ENCODE results near the gene SH2D7. TPM values are rescaled to one million over a fixed set of nuclear protein-coding genes. Genes with fewer than 3 reads are reported as not detected.

The SH2D7 gene
- polyA plus RNA-seq, 3 donors, result 0.44 to 0.83 (median 0.65) TPM

DNA sequence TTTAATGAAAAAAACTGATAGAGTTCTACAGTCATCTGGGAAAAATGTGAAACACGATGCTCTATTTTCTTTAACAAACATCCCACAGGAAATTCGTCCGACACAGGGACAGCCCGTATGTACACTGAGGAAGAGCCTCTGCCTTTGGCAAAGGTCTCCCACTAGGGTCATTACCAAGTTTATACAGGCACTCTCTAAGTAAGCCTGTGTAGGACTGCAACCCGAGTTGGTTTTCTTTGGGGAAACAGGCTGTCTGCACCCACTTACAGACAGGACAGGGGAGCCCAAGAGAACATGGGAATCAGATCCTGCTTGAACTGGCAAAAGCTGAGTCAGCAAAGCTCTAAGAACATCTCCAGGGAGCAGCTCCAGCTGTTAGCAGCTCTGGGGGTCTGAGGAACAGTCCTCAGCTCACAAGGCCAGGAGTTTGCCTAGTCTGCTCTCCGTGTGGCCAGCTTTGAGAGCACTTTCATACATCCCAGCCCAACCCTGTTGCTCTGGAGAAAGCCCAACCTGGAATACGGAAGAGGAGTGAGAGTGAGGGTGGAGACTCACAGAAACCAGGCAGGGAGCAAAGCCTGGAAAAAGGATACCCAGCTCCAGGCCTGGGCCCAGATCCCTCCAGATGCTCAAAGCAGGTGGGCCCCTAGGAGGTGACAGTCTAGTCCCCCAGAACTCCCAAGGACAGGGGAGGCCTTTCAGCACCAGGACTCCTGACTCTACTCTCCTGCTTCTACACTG lies 16.7 kb upstream of the SH2D7 start:
- peak in 7 of 11 donors; percentile 65 to 78 (median 70) for DNase-seq (ENCODE audit: extremely low read depth in 1 of 11, low read depth in 9 of 11, low spot score in 4 of 11)

DNA sequence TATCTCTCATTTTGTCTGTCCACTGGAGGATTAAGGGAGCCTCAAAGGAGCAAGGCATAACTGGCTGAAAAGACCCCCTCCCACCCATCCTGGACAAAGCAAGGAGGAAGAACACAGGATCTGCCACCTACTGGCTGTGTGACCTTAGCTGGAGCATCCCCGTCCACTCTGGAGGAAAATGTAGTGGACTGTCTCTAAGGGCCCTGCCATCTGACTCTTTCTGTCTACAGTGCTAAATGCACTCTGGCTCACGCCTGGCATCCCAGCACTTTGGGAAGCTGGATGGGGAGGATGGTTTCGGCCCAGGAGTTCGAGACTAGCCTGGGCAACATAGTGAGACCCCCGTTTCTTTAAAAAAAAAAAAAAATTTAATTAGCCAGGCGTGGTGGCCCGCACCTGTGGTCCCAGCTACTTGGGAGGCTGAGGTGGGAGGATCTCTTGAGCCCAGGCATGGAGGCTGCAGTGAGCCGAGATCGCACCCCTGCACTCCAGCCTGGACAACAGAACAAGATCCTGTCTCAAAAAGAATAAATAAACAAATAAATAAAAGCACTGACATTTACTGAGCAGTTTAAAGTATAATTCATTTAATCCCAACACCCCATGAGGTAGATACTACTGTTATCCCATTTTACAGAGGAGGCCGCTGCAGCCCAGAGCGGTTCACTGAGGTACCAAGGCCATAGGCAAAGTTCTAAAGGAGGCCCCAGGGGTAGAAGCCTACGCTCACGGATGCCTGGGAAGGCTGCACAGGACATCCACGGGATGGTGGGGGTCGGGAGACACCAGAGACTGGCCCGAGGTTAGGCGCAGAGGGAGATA lies 15.9 kb upstream of the SH2D7 start:
- no peak for DNase-seq (ENCODE audit: extremely low read depth in 1 of 11, low read depth in 9 of 11, low spot score in 4 of 11)

DNA sequence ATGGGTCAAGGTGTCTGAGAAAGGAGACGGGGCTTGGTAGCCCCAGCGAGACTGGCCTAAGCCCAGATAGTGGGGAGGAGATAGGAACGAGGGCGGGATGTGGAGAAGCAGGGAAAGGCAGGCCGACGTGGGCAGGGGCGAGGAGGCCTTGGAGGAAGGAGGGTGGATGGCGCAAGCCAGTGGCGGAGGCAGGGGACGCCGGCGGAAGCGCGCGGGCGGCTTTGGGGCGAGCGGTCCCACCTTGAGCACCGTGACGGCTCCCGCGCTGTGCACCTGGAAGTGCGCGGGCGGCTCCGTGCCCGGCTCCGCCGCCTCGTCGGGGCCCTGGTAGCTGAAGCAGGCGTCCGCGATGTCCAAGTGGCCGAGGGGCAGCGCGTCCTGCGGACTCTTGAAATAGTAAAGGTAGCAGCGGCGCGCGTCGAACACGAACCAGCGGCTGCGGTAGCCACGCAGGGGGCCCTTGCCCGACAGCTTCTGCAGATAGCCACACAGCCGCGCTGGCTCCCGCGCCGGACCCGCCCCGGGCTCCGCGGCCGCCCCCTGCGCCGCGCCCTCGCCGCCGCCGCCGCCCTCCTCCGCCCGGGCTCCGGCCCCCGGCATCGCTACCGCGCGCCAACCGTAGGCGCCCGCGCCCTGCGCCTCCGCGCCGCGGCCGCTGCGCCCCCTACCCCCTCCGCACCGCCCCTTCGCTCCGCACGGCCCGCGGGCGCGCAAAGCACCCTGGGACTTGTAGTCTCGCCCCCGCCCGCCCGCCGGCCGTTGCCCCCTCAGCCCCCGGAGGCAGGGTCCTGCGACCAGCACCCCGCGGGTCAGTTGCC lies 15.1 kb upstream of the SH2D7 start, which contains the start of gene TBC1D2B:
TBC1D2B (minus strand) TSS at position 659 of the 818 bp plus-strand sequence; CDS start at position 600, 59 bp downstream.
- DNase-seq (ENCODE audit: extremely low read depth in 1 of 11, low read depth in 9 of 11, low spot score in 4 of 11), result peak in 4 of 11 donors; percentile 36 to 47 (median 41)

DNA sequence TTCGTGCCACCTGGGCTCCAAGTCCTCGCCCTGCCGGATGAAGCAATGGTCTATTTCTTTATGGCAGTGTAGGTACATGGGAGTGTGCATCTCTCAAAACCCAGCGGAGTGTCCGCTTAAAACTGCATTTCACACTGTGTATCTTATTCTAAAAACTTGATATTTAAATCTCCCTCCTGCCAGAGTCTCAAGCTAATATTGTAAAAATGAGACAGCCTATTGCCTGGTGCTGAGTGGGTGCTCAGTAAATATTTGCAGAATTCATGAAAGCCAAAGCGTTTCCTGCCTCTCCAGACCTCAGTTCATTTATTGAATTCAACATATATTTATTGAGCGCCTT lies 14.5 kb upstream of the SH2D7 start:
- no peak for DNase-seq (ENCODE audit: extremely low read depth in 1 of 11, low read depth in 9 of 11, low spot score in 4 of 11)

DNA sequence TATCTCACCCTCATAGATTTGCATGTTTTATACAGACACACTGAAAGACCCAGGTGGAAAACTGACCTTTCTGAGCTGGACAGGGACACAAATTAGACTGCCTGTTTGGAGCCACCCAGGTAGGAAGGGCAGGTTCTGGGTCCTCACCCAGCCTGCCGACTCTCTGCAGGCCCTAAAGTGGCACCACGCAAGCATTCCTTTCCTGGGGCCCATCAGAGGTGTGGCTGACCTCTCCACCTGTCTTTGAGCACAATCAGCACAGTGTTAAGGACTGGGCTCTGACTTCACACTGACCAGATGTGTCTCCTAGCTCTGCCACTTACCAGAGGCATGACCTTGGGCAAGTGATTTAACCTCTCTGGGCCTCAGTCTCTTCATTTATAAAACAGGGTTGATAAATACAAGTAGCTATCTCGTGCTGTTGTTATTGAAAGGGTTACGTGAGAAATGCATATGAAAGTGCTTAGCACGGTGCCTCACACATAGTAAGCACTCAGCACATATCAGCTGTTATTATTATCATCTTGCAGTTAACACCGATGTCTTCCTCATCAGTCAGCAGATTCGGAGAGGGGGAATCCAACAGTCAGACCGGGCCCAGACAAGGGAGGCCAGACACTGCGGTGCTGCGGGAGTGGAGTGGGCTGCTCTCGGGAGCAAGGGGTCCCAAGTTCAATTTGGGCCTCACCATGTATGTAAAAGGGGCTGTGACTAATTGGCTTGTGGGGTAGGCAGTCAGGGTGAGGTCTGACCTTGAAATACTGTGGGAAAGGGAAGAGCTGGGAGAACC lies 12.9 kb upstream of the SH2D7 start:
- DNase-seq (ENCODE audit: extremely low read depth in 1 of 11, low read depth in 9 of 11, low spot score in 4 of 11), result no peak

DNA sequence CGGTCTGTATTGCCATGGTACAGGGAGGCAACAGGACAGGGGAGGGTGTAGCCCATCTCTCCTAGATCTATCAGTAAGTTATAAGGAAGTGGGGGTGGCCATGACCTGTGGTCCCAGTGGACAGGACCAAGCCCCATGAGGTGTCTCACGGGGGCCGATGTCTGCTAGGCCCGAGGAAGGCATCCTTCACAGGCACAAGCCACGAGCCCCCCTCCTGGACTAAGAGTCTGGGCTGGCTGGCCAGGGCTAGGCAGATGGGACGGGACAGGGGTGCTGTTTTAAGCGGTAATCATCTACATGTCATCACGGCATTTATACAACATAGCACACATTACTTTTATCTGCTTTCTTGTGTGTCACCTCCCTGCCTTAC lies 12.3 kb upstream of the SH2D7 start:
- no peak for DNase-seq (ENCODE audit: extremely low read depth in 1 of 11, low read depth in 9 of 11, low spot score in 4 of 11)

DNA sequence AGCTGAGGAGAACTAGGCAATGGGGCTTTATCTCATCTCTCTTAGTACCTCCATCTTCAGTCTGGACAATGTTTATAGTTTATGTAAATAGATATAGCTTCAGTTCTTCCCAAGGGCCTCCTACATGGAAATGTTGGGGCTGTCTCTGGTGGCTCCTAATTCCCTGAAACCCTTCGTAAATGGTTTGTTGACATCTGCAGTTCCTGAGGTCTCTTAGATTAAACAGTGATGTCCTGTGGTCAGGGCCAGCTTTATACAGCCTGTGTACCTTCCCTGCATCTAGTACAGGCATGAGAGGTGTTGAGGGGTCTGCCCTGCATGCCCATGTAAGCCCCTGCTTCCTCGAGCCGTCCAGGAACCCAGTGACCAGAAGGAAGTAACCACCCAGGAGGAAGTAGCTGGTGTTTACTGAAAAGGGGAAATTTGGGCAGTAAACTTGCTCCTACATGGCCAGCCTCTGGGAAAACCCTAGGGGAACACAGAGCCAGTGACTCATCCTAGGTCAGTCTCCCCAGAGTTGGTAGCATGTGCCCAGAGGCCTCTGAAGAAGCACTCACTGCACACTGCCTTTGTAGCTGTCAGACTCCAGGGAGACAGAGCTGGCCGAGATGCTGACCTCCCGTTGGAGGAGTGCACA lies 10.1 kb upstream of the SH2D7 start:
- DNase-seq (ENCODE audit: extremely low read depth in 1 of 11, low read depth in 9 of 11, low spot score in 4 of 11), result no peak

DNA sequence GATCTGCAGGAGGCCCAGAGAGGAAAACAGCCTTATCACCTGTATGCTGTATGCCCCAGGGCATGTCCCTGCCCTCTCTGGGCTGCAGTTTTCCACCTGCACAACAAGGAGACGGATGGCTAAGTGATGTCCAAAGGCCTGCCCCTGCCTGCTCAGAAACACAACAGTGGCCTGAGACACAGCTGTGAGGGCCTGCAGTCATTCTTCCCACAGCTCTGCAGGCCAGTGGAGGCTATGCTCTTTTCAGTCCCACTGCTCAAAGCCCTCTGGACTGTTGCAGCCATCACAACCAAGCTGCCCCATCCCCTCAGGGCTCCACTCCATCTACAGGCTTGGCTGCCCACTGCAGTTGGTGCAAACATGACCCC lies 9.6 kb upstream of the SH2D7 start:
- DNase-seq (ENCODE audit: extremely low read depth in 1 of 11, low read depth in 9 of 11, low spot score in 4 of 11), result no peak

DNA sequence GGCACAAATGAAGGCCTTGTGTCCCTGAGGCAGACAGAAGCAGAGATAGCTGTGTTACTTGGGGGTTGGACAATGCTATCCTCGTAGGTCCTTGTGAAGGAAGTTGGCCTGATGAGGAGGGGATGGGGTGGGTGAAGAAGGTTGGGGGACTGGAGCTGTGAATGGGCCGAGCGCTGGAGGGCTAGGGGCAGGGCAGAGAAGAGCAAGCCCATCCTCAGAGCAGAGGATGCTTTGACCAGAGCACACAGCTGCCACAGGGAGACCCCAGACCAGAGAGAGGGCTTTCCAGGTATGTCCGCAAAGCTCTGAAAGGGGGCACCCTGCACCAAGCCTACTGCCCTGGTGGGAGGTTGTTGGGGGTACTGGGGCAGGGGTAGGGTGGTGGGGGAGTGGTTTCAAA lies 9.2 kb upstream of the SH2D7 start:
- no peak for DNase-seq (ENCODE audit: extremely low read depth in 1 of 11, low read depth in 9 of 11, low spot score in 4 of 11)

DNA sequence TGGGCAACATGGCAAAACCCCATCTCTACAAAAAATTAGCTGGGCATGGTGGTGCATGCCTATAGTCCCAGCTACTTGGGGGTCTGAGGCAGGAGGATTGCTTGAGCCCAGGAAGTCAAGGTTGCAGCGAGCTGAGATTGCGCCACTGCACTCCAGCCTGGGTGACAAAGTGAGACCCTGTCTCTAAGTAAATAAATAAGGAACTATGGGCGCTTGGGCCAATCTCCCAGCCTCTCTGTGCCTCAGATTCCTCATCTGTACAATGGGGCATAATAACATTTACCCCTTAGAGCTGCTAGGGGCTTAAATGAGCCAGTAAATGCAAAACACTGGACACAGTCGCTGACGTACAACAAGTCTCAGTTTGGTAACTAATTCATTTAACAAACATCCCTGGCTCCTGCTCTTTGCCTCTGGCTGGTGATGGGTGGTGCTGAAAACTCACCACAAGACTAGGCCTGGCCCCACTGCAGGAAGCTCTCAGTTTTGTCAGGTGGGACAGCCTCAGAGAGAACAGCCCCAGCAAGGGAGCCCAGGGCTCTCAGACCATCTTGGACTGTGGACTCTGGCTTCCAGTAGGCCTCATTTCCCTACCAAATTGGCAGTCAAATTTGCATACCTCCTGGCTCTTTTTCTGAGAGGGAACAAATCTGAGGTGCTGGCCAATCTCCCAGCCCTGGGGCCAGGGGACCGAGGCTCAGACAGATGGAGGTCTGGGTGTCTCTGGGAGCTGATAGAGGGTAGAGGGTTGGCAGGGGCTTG lies 8.5 kb upstream of the SH2D7 start:
- DNase-seq (ENCODE audit: extremely low read depth in 1 of 11, low read depth in 9 of 11, low spot score in 4 of 11), result no peak

DNA sequence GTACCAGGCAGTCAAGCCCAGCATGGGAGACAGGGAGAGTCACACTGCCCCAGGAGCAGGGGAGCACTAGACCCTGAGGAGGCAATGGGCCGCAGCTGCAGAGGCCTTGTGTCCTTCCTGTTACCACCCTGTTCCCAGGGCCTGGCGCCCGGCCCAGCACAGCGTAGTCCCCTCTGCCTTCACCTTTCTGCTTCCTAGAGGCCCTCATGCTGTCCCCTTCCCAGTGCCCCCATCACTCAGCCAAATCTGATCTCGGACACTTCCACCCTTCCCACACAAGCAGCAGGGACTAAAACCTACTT lies 8.0 kb upstream of the SH2D7 start:
- DNase-seq (ENCODE audit: extremely low read depth in 1 of 11, low read depth in 9 of 11, low spot score in 4 of 11), result no peak

DNA sequence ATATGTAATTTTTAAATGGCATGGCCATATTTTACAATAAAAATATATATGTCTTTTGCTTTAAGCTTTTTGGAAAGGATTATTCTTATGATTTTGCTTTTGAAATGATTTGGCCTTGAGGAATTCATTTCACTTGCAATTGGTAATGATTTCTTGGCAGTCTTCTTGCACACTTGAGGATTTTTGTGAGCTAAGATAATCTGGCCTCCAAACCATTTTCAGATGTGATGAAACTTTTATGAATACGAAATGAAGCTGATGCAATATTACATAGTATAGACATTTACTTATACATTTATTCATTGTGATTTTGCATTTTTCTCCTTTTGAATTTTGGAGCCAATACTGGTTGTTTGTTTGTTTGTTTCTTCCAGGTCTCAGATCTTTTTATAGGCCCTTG lies 6.4 kb upstream of the SH2D7 start:
- no peak for DNase-seq (ENCODE audit: extremely low read depth in 1 of 11, low read depth in 9 of 11, low spot score in 4 of 11)

DNA sequence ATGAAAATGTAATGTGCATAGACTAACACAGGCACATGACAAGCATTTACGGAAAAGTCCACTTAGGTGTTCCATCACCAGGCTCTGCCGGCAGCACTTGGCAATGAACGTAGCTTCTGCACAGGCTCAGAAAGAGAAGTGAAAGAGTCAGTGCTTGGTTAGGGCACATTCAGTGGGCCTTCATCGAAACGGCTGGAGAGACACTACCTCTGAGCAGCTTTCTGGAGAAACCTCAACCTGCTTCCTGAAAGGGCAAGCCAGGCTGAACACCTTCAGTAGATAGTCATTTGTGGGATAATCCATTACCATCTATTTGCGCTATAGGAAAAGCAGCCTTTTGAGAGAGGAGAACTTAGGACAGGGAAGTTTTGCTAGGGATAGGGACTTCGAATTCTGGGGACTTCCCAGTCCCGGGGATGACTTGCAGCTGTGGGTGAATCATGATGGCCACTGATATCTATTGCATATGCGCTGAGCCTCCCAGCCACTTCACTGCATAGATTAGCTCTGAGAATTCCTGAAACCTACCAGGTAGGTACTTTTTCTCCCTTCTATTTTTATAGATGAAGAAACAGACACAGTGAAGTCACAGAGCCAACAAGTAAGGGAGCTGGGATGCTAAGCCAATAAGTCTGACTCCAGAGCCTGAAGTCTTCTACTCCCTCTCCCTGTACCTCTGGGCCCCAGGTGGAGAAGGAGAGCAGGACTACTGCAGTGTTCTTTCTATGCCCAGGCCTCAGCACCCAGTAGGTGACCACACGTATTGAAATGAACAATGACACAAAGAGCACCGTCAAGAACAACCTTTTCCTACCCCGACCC lies 4.2 kb upstream of the SH2D7 start:
- DNase-seq (ENCODE audit: extremely low read depth in 1 of 11, low read depth in 9 of 11, low spot score in 4 of 11), result no peak

DNA sequence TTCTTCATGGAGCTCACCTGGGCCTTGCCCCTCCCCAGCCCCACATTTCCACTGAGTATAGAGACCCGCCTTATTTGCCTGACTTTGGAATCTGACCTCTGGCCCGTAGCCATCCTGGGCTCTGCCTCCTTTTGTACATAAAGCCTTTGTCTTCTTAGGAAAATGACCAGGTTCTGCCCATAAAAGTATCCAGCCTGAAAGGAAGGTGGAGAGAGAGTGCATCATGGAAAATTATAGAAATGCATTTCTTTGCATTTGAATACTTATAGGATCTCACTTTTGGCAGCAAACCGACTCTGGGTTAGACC lies 3.6 kb upstream of the SH2D7 start:
- DNase-seq (ENCODE audit: extremely low read depth in 1 of 11, low read depth in 9 of 11, low spot score in 4 of 11), result no peak

DNA sequence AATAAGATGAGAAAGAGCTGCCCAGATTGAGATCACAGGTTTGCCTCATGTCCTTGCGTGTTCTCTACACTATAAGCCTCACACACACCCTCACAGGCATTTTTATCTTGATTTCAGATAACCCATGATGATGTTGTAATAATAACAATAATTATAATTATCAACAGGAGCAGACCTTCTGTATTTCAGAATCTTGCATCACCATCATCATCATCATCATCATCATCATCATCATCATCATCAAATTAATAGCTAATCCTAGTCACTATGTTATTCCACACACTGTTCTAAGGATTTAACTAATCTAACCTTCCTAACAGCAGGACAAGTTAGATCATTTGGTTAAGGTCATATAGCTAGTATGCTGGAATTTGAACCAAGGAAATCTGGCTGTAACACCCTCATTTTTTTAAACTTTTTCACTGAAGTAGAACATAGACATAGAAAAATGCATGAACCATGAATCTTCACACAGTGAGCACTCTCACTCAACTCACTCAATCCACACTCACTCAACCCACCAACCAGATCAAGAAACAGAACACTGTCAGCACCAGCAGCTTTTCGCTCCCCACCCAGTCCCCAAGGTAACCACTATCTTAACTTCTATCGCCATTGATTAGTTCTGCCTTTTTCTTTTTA lies 1.8 kb upstream of the SH2D7 start:
- no peak for DNase-seq (ENCODE audit: extremely low read depth in 1 of 11, low read depth in 9 of 11, low spot score in 4 of 11)

DNA sequence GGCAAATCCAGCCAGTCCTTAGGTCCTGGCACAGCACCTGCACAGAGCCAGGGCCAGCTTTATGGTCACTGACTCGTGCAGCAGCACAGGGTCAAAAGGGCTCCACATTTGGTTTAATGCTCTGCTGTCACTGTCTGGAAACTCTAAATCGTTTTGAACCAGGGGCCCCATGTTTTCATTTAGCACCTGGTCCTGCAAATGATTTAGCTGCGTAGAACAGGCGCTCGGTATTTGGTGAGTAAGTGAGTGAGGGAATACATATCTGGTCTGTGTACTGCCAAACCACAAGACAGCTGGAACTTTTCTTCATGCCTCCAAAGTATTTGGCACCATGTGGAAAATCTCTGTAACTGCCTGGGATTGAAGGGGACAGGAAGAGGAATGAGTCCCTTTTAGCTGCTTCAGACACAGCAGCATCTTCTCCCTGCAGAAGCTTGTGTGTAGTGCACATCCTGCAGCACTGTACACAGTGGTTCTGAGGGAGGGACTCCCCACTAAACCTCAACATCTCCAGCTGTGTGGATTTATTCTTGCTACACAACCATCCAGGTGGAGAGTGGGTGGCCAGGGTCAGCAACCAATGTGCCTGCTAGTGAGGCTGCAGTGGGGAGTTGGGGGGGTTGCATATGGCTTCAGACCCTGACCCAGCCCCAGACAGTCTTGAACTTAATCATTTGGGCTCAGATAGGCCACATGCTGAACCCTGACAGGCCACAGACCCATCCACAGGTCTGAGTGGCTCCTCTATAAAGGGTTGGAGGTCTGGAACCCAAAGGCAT lies 1.1 kb downstream of the SH2D7 start:
- peak in 8 of 11 donors; percentile 38 to 81 (median 69) for DNase-seq (ENCODE audit: extremely low read depth in 1 of 11, low read depth in 9 of 11, low spot score in 4 of 11)

Data from renal cortex interstitium (tissue), 11 donors.